ENCODE measurements around the gene EYA2.
"Not testable (repeated sequence)": the region's sequence is repeated elsewhere in the genome, so short reads cannot be mapped to it uniquely, and the experiment has no call there.

The EYA2 gene

GRCh38 chr20:46900826-46901225, 6.2 kb downstream of the EYA2 start:
- no peaks in the 10 kb centered on the region for H3K9me3 ChIP-seq (ENCODE audit: low read length)
- peaks cover 55% of the 10 kb centered on the region for H3K27me3 ChIP-seq (ENCODE audit: insufficient read depth, low read length)
- H3K4me1 ChIP-seq (ENCODE audit: insufficient read depth, low read length): no peaks in the 10 kb centered on the region
- no peaks in the 10 kb centered on the region for H3K36me3 ChIP-seq (ENCODE audit: insufficient read depth, low read length)
- no peak overlapping the region for H3K4me3 ChIP-seq (ENCODE audit: low read length)
- H2AFZ ChIP-seq (ENCODE audit: low read depth, low read length): no peak overlapping the region

DNA sequence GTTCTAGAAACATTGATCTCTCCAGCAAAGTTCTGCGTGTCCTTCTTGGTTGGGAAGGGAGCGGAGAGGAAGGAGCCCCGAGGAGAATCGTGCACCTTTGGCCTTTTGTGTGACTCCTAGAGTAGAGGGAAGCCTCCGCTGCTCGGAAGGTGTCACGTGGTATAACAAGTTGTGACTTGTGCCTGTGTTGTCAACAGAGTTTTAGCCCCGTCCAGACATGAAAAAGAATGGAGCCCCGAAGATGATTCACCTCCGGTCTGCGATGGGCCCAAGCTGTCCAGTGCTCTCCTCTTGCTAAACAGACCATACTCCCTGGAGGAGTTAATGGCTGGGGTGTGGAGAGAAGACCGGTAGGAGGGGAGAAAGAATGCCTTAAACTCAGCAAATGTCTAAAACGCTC, 7.0 kb downstream of the EYA2 start:
- H3K36me3 ChIP-seq (ENCODE audit: insufficient read depth, low read length): no peaks in the 10 kb centered on the region
- no peaks in the 10 kb centered on the region for H3K9me3 ChIP-seq (ENCODE audit: low read length)
- no peak overlapping the region for H3K4me3 ChIP-seq (ENCODE audit: low read length)
- peaks cover 47% of the 10 kb centered on the region for H3K27me3 ChIP-seq (ENCODE audit: insufficient read depth, low read length)
- no peaks in the 10 kb centered on the region for H3K4me1 ChIP-seq (ENCODE audit: insufficient read depth, low read length)
- no peak overlapping the region for H2AFZ ChIP-seq (ENCODE audit: low read depth, low read length)

- Histone ChIP-seq H3K4me1 (ENCODE audit: insufficient read depth, low read length) (no peaks in the 10 kb centered on the region), H3K4me3 (ENCODE audit: low read length) (no peak overlapping the region), H3K27me3 (ENCODE audit: insufficient read depth, low read length) (peaks cover 32% of the 10 kb centered on the region), H2AFZ (ENCODE audit: low read depth, low read length) (no peak overlapping the region), H3K36me3 (ENCODE audit: insufficient read depth, low read length) (no peaks in the 10 kb centered on the region), H3K9me3 (ENCODE audit: low read length) (no peaks in the 10 kb centered on the region)
Measured at GRCh38 chr20:46903256-46903655, 8.6 kb downstream of the EYA2 start.

DNA sequence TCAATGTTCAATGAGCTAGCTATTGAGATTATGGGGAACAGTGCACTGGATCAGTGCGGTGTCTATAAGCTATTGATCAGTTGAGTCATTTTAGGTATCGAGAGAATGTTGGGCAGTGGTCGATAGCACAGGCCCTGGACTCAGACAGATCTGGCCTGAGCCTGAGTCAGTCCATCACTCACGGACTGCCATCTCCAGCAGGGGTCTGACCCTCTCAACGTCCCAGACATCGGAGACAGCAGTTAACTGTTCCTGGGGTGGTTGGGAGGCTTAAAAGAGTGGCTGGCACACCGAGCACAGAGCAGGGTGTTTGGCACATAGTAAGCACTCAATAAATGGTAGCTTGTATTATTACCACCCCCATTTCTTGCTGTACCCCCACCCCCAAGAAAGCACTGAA, 9.3 kb downstream of the EYA2 start:
- Histone ChIP-seq H3K9me3 (ENCODE audit: low read length) (no peaks in the 10 kb centered on the region), H3K4me3 (ENCODE audit: low read length) (no peak overlapping the region), H2AFZ (ENCODE audit: low read depth, low read length) (no peak overlapping the region), H3K4me1 (ENCODE audit: insufficient read depth, low read length) (no peaks in the 10 kb centered on the region), H3K36me3 (ENCODE audit: insufficient read depth, low read length) (no peaks in the 10 kb centered on the region), H3K27me3 (ENCODE audit: insufficient read depth, low read length) (peaks cover 25% of the 10 kb centered on the region)

DNA sequence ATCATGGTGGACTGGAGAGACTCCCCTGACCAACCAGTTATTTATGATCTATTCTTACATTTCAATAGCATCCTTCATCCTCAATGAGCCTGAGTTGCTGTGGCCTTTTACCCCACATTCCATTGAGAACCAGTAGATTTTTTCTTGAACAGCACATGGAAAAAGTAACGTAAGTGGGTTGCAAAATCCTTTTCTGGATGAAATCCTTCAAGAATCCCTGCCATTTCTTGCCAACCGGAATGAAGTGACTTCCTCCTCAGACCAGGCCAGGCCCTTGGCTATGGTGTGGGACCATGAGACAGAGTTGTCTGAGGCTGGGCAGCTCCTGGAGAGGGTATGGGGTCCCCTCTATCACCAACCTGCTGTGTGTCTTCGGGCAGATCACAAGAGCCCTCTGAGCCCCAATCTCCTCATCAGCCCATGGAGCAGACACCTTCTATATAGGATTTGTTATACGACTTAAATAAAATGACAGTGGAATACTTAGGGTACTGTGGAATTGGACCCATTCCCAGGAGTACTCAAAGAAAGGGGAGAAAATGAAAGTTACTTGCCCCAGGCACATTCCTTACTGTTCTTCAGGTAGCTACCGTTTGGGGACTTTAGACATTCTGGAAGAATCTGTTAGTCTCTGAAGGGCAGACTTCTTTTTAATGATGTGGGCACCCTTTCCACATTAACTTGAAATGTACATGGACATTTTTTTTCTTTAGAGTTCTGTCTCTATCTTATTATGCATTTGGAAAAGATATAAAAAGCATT, 10.9 kb downstream of the EYA2 start:
- H3K4me3 ChIP-seq (ENCODE audit: low read length): no peak overlapping the region
- no peaks in the 10 kb centered on the region for H3K4me1 ChIP-seq (ENCODE audit: insufficient read depth, low read length)
- H3K36me3 ChIP-seq (ENCODE audit: insufficient read depth, low read length): no peaks in the 10 kb centered on the region
- H3K27me3 ChIP-seq (ENCODE audit: insufficient read depth, low read length): peaks cover 9% of the 10 kb centered on the region
- H2AFZ ChIP-seq (ENCODE audit: low read depth, low read length): no peak overlapping the region
- H3K9me3 ChIP-seq (ENCODE audit: low read length): no peaks in the 10 kb centered on the region

- no peak overlapping the region for H2AFZ ChIP-seq (ENCODE audit: low read depth, low read length)
- no peak overlapping the region for H3K4me3 ChIP-seq (ENCODE audit: low read length)
- no peaks in the 10 kb centered on the region for H3K27me3 ChIP-seq (ENCODE audit: insufficient read depth, low read length)
- no peaks in the 10 kb centered on the region for H3K4me1 ChIP-seq (ENCODE audit: insufficient read depth, low read length)
- no peaks in the 10 kb centered on the region for H3K36me3 ChIP-seq (ENCODE audit: insufficient read depth, low read length)
- H3K9me3 ChIP-seq (ENCODE audit: low read length): no peaks in the 10 kb centered on the region
Measured at GRCh38 chr20:46913329-46914044, 18.8 kb downstream of the EYA2 start.

- Histone ChIP-seq H2AFZ (ENCODE audit: low read depth, low read length) (no peak overlapping the region), H3K4me3 (ENCODE audit: low read length) (no peak overlapping the region)
Measured at GRCh38 chr20:46914789-46915379, 20.2 kb downstream of the EYA2 start.

DNA sequence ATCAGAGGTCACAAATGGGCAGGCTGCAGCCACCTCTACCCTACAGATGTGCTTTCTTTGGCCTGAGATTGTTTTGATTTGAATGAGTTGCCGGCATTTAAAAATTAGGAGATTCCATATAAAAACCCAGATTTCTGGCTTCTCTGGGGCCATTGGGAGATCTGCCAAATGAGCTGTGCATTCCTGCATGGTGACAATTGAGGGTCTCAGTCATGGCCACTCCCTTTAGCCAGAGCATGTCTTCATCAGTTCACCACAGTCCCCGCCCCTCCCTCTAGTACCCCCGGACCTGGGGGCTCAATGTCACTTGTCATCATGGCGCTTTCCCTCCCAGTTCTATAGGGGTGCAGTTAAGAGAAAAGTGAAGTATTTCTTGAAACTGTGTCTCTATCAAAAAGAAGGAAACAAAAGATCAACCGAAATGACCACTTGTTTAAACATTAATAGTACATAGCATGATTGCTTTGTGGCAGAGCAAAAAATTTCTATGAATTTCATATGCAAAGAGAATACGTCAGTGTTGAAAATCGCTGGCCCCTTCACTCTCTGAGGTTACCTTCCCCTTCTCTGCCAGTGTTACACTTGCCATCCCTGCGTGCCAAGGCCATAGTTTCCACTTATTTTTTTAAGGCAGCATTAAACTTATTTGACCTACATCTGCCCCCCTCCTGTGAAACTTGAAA, 21.1 kb downstream of the EYA2 start:
- Histone ChIP-seq H2AFZ (ENCODE audit: low read depth, low read length) (no peak overlapping the region), H3K9me3 (ENCODE audit: low read length) (no peaks in the 10 kb centered on the region), H3K4me3 (ENCODE audit: low read length) (no peak overlapping the region), H3K27me3 (ENCODE audit: insufficient read depth, low read length) (no peaks in the 10 kb centered on the region), H3K4me1 (ENCODE audit: insufficient read depth, low read length) (no peaks in the 10 kb centered on the region), H3K36me3 (ENCODE audit: insufficient read depth, low read length) (no peaks in the 10 kb centered on the region)

More at GRCh38 chr20:46914789-46915379, 20.2 kb downstream of the EYA2 start:
- Histone ChIP-seq H3K9me3 (ENCODE audit: low read length) (no peaks in the 10 kb centered on the region), H3K27me3 (ENCODE audit: insufficient read depth, low read length) (no peaks in the 10 kb centered on the region), H3K36me3 (ENCODE audit: insufficient read depth, low read length) (no peaks in the 10 kb centered on the region), H3K4me1 (ENCODE audit: insufficient read depth, low read length) (no peaks in the 10 kb centered on the region)

GRCh38 chr20:46916258-46916603, 21.6 kb downstream of the EYA2 start:
- Histone ChIP-seq H3K36me3 (ENCODE audit: insufficient read depth, low read length) (no peaks in the 10 kb centered on the region), H3K4me1 (ENCODE audit: insufficient read depth, low read length) (no peaks in the 10 kb centered on the region), H3K4me3 (ENCODE audit: low read length) (no peak overlapping the region), H2AFZ (ENCODE audit: low read depth, low read length) (no peak overlapping the region), H3K27me3 (ENCODE audit: insufficient read depth, low read length) (no peaks in the 10 kb centered on the region), H3K9me3 (ENCODE audit: low read length) (no peaks in the 10 kb centered on the region)

DNA sequence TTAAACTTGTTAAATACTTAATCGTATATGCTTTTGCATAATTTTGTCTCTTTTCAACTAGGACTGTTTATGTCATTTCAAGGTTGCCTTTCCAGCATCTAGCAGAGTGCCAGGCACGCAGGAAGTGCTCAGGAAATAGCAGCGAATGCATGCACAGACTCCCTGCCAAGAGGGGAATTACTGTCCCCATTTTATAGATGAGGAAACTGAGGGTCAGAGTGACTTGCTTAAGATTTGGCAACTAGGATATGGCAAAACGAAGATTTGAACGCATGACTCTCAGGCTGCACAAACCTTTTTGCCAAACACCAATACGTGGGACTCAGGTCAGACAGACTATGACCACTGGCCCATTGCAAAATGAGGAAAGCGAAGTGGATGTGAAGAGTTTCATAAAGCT, 22.5 kb downstream of the EYA2 start:
- Histone ChIP-seq H3K36me3 (ENCODE audit: insufficient read depth, low read length) (no peaks in the 10 kb centered on the region), H3K4me3 (ENCODE audit: low read length) (no peak overlapping the region), H2AFZ (ENCODE audit: low read depth, low read length) (no peak overlapping the region), H3K4me1 (ENCODE audit: insufficient read depth, low read length) (no peaks in the 10 kb centered on the region), H3K9me3 (ENCODE audit: low read length) (no peaks in the 10 kb centered on the region), H3K27me3 (ENCODE audit: insufficient read depth, low read length) (no peaks in the 10 kb centered on the region)

DNA sequence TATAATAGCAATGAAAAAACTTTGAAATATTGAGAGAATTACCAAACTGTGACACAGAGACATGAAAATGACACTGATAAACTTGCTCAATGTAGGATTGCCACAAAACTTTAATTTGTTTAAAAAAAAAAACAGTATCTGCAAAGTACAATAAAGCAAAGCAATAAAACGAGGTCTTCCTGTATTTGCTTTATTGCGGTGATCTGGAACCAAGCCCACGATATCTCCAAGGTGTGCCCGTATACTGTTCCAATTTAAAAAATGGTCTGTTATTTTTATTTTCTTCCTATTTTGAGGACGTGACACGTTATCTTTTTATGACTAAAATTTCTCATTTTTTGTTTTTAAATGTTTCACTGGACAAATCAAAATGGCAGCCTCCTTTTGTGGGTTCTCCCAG, 25.5 kb downstream of the EYA2 start:
- H3K9me3 ChIP-seq (ENCODE audit: low read length): no peaks in the 10 kb centered on the region
- H3K4me1 ChIP-seq (ENCODE audit: insufficient read depth, low read length): no peaks in the 10 kb centered on the region
- H3K36me3 ChIP-seq (ENCODE audit: insufficient read depth, low read length): no peaks in the 10 kb centered on the region
- no peaks in the 10 kb centered on the region for H3K27me3 ChIP-seq (ENCODE audit: insufficient read depth, low read length)
- no peak overlapping the region for H2AFZ ChIP-seq (ENCODE audit: low read depth, low read length)
- no peak overlapping the region for H3K4me3 ChIP-seq (ENCODE audit: low read length)

DNA sequence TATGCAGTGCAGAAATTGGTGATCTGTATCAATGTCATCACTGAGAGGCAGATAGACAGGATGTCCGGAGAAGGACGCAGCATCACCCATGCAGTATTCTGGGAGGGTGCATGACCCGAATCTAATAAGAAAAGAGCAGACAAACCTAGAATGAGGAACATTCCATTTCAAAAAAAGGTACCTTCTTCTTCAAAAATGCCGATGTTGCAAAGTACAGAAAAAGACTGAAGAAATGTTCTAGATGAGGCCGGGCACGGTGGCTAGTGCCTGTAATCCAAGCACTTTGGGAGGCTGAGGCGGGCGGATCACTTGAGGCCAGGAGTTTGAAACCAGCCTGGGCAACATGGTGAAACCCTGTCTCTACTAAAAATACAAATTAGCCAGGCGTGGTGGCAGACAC, 28.2 kb downstream of the EYA2 start:
- not testable (repeated sequence) for H3K9me3 ChIP-seq (ENCODE audit: low read length); H2AFZ ChIP-seq (ENCODE audit: low read depth, low read length); H3K4me3 ChIP-seq (ENCODE audit: low read length); H3K4me1 ChIP-seq (ENCODE audit: insufficient read depth, low read length); H3K36me3 ChIP-seq (ENCODE audit: insufficient read depth, low read length); H3K27me3 ChIP-seq (ENCODE audit: insufficient read depth, low read length)

DNA sequence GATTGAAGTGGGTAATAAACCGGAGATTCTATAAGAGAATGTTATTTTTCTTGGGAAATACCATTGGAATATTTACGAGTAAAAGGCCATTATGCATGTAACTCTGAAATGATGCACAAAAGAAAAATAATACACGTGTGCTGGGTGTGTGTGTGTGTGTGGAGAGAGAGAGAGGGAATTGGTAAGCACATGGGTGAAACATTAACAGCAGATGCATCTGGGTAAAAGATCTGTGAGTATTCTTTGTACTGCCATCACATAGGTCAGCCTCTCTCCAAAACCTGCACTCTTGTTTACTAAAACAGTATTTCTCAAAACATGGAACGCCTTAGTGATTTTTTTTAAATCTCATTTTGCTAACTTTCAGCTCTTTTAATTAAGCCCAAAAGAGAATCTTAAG, 28.9 kb downstream of the EYA2 start:
- Histone ChIP-seq H3K9me3 (ENCODE audit: low read length) (no peaks in the 10 kb centered on the region), H3K36me3 (ENCODE audit: insufficient read depth, low read length) (no peaks in the 10 kb centered on the region), H3K4me3 (ENCODE audit: low read length) (no peak overlapping the region), H2AFZ (ENCODE audit: low read depth, low read length) (no peak overlapping the region), H3K27me3 (ENCODE audit: insufficient read depth, low read length) (no peaks in the 10 kb centered on the region), H3K4me1 (ENCODE audit: insufficient read depth, low read length) (no peaks in the 10 kb centered on the region)

Measured in neuron (in vitro differentiated cells).